GF-D8 (cell line): Measurements from ENCODE around the gene ADCY7.
"Not testable (repeated sequence)": the region's sequence is repeated elsewhere in the genome, so short reads cannot be mapped to it uniquely, and the experiment has no call there.

Experiments used
- DNase-seq: peaks from one replicate; lab custom pipeline; 2025; lab: John Stamatoyannopoulos, UW

Gene ADCY7

DNA sequence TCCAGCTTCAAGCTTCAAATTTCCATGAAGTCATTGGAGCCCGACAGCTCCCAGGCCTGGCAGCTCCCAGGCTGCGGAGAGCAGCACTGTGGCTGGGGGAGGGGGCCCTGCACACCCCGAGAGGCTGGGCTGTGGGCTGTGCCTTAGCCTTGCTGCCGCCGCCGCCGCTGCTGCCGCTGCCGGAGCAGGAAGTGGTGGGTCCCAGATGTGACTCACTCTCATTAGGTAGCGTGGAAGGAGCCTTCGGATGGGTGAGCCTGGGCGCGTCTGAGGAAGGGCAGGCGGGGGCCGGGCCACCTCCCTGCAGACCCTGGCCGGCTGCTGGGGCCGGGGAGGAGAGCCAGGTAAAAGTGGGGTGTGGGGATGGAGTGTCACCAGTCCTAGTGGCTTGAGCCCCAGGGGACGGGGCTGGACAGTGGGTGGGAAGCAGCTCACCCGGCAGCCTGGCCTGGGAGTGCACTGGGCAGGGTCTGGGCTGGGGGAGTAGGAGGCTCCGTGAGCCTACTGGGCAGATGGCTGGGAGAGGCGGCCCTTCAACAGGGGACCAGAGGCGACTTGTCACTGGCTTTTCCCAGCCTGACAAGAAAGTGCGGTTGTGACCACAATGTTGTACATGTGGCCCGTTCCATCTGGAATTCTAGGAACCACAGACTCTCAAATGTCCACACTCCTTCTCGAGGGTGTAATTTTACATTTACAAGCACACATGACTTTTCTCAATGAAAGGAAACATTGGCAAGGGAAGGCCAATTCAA is at the start of gene ADCY7:
ADCY7 (plus strand) TSS at position 215 of the 755 bp plus-strand sequence. CDS start 21,629 bp downstream, outside the sequence.
- peak; percentile 63 for DNase-seq

DNA sequence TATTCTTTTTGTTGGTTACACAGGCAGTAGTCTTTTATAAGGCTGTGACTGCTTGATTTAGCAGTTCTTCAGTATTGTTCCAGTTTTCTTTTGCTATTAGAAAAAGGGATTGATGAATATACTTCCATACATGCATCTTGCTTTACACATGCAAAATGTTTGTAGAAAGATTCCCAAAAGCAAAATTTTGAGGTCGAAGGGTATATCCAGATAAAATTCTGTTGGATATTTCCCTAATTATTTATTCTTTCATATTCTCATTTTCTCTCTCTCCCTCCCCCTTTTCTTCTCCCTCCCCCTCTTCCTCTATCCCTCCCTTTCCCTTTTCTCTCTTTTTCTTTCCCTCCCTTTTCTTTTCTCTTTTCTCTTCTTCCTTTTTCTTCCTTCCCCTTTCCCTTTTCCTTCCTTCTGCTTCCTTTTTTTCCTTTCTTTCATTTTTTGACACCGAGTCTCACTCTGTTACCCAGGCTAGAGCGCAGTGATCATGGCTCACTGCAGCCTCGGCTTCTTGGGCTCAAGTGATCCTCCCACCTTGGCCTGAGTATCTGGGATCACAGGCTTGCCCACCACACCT is 46.9 kb upstream of the ADCY7 start:
- DNase-seq: no peak

DNA sequence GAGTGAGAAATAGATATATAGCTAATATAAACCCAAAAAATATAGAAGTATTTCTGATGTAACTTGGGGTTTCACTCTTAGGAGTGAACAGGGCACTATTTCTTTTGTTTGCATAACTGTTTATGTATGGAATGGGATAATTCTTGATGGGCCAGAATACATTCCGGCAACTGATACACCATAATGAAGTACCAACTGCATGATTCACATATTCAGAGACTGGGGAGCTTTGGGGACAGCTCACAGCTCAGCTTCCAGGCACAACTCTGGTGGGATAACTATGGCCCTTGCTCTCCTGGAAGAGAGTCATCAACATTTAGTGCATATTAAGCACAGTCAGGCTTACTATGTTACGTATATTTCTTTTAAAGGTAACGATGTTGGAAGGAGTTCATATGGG is 42.1 kb upstream of the ADCY7 start:
- no peak for DNase-seq

DNA sequence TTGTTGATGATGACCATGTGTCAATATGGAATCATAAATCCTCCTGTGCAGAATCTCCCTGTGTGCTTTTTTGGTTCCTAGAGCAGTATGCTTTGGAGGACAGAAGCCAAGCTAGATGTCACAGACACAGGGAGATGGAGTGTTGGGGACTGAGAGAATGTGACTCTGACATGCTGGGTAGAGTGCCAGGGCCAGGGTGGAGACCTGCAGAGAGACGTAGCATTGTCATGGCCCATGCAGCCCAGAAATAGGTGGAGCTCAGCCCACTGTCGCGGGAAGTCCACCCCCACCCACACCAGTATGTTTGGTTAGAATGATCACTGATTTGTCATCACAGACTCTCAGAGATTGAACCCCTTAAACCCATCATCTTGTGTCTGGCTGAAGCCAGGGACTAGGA is 39.2 kb upstream of the ADCY7 start:
- DNase-seq: no peak

DNA sequence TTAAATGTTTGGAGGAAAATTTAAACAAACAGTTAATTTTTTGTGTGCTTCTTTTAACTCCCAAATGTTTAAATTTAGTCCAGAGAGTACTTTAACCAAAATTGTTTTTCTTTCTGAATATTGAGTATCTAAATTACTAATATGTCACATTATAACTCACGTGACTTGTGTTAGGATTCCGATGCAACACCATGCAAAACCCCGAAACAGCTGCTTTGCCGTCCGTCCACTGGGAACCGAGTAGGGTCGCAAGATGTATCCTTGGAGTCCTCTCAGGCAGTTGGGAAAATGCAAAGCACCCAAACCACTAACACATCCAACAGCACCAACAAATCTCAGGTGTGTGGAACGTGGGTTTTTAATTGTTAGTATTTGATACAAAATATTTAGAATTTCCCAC is 38.7 kb upstream of the ADCY7 start:
- DNase-seq: no peak

DNA sequence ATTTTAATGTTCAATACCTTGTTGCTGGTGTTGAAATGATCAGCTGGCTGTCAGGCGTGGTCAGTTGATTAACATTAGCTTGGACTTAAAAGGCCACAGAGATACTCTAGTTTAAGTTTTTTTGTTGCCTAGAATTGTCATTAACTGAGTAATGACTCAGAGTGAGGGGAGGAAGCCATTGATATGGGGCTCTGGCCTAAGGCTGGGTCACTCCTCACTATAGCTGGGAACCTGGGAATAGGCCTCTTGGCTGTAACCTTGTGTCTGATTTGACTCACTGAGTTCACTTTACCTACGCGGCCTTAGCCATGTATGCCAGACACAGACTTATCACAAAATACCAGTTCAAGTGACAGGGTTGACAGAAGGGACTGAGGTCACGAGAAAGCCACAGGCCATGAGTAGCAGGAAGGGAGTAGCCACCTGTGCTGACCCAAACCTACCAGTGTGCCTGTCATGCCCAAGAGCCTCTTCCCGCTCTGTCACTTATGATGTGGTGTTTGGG is 37.9 kb upstream of the ADCY7 start:
- no peak for DNase-seq

DNA sequence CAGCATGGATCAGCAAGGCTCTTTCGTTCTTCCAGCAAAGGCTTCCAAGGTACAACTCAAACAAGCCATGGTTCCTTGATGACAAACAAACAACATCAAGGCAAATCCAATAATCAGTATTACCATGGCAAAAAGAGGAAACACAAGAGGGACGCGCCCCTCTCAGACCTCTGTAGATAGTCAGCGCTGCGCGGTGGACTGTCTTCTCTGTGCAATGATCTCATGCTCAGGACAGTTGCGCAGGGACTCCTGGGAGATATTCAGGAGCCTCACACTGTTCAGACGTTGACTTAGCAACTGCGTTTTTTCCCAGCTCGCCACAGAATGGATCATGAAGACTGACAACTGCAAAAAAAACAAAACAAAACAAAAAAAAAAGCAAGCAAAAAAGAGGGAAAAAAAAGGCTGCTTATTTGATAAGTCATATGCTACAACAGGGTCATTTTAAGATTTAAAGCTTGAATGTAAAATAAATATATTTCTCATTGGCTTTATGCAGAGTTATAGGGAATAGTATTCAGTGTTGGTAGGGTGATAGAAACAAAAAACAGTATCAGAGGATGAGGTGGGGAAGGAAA is 37.1 kb upstream of the ADCY7 start:
- no peak for DNase-seq

DNA sequence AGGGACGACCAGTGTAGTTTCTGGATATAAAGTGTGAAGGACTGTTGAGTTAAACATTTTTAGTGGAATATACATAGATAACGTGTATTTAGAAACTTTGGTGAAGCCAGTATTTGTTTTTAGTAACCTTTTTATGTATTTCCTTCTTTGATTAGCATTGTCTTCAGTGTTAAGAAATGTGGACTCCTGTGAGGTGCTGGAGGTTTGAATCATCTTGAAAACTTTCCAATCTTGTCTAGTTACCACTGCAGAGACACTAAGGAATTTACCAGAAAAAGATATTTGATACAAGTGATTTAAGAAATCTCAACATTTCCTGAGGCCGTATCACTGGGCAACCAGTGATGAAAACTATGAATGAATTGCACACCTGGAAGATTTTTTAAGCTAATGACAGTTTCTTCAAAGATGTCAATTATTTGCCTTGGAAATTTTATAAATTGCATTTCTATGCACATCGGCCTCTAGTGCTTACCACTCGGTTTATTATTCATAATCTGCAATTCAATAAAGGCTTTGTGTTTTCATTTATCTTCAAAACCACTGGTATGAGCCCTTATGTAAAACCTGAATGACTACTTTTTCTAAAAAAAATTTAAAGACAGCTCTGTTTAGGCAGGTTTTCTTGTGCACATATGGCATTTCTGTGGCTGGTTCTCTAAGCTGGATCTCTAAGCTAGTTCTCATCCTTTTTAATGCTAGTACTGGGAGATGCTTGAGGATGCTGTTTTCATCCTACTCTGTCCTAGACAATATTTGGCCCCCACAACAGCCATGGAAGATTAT is 31.4 kb upstream of the ADCY7 start:
- DNase-seq: no peak

DNA sequence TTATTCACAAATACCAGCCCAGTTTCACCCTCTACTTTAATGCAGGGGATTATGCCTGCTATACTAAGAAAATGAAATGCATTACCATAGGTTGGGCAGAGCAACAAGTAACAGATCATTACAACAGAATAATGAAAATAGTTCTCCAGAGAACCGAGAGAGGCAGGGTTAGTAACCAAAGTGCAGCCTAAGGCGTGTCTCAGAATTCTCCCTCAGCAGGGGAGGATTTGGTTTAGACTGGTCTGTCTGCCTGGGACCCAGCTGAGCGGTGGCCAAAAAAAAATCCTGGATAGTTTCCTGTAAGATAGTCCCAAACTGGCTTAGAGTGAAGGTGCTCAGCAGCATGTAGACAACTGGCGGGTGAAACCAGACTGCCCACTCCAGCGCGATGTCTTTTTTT is 30.8 kb upstream of the ADCY7 start:
- no peak for DNase-seq

DNA sequence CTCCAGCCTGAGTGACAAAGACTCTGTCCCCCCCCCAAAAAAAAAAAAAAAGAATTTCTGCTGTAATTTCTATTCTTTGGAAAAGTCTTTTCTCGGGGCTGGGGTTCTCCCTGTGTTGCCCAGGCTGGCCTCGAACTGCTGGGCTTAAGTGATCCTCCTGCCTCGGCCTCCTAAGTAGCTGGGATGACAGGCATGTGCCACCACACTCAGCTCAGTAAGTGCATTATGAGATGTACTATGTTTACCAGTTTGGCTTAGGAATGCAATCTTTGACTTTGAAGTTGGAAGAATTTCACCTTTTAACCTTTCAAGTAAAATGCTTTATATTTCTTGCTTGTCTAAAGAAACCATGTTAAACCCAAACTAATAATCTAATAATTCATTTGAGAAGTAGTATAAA is 28.0 kb upstream of the ADCY7 start:
- DNase-seq: no peak

DNA sequence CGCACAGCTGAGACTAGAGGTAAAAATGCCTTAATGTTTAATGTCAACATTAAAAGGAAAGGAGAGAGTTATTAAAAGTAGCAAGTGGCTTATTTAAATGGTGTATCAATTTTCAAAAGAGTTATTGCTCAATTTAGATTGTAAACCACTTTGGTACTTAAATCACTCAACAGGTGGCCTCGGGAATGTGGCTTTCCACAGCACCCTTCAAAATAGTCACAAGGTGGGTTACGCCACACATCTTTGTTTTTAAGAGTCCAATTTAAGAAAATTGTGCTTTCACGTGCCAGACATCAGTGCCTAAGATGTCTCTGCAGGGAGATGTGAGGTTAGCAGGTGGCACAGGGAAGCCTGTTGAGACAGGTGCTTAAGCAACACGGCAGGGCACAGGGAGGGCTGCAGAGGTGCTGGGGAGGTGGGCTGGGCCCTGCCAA is 27.5 kb upstream of the ADCY7 start:
- DNase-seq: no peak

DNA sequence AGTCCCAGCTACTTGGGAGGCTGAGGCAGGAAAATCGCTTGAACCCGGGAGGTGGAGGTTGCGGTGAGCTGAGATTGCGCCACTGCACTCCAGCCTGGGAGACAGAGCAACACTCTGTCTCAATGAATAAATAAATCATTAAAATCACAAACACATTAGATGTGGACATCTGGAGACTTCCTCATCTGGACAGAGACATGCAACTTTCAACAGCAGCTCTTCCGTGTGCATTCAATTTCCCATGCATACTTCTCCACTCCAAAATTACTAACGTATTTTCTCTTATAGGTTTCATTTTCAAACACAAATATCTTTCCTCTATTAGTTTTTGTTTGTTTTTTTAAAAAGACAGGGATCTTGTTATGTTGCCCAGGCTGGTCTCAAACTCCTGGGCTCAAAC is 23.3 kb upstream of the ADCY7 start:
- DNase-seq: not testable (repeated sequence)

DNA sequence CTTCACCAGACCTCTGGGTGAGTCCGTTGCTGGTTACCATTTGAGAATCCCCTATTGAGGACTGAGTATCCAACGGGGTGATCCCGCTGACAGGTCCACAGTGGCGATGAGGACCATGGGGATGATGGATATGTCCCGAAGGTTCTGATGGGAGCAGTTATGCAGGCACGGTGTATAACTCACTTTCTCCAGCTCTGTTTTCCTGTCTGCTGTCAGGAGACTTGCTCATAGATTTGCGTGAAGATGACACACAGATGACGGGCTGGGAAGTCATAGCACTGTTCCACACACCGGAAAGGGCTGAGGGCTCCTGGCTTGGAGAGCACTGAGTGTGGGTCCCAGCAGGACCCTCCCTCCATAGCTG is 22.2 kb upstream of the ADCY7 start:
- no peak for DNase-seq

DNA sequence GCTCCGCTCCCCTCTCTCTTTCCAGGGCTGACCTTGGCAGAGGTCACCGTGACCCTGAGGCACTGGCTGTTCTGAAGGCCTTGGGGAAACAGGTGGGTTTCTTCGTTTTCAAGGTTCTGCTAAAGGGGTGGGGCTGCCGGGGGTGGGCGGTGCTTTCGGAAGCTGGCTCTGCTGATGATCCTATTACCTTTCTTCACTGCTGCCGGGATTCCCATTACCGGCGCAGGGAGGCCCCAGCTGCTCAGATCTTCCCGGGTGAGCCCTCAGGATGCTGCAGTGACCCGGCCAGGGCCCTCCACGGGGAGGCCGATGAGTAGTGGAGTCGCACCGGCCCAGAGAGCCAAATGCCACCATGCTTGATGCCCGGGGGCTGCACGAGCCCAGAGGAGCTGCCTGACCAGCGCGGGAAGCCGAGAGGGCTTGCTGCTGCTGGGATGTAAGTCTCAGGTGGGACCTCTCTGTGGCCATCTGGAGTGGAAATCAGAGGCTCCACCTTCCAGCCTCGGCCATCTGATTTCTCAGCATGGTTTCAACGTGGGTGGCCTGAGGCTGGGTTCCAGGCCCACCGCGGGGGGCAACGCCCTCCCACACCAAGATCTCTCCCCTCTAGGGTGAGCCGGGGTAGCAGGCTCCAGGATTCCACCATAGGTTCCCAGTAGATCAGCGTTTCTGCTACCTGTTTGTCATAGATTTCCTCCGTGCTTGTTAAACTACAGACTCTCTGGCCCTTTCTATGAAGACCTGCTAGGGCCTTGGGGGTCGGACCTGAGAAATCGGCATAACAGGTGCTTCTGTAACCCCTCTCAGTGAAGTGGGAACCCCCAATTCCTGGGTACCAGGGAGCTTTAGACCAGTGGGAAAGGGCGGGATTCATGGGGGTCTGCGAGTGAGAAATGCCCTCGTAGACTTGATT is 21.6 kb upstream of the ADCY7 start:
- DNase-seq: no peak

DNA sequence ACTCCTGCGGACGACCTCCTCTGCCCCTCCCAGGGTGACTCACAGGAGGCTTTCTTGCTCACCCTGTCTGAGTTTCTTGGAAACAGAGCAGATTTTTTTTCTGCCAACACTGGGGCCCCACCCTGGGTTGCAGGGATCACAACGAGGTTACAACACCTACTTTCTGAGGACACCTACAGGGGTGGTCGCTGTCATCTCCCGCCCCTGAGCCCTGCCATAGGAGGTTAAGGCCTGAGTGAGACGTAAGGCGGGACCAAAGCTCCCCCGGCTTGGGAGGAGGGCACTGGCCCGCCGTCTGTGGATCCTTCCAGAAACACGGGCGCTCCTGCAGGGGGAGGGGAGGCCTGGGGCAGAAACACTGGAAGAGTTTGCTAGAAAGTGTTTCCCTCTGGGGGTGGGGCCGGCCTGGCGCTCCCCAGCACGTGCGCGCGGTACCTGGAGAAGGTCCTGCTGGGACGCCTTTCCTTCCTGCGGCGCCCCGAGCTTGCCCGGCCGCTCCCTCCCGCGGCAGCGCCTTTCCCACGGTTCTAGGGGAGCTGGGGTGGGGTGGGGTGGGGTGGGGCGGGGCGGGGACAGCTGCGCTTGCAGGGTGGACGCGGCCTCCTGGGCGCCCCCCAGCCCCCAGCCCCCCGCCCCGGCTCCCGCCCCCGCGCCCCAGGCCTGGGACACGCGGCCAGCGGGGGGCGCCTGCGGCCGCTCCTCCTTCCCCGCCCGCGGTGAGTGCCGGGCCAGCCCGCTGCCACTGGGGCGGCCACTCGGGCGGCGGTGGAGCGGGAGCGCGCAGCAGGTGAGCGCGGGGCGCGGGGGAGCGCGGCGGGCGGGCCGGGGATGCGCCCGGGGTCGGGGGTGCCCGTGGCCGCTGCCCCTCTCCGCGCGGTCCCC is 20.7 kb upstream of the ADCY7 start:
- peak; percentile 27 for DNase-seq

DNA sequence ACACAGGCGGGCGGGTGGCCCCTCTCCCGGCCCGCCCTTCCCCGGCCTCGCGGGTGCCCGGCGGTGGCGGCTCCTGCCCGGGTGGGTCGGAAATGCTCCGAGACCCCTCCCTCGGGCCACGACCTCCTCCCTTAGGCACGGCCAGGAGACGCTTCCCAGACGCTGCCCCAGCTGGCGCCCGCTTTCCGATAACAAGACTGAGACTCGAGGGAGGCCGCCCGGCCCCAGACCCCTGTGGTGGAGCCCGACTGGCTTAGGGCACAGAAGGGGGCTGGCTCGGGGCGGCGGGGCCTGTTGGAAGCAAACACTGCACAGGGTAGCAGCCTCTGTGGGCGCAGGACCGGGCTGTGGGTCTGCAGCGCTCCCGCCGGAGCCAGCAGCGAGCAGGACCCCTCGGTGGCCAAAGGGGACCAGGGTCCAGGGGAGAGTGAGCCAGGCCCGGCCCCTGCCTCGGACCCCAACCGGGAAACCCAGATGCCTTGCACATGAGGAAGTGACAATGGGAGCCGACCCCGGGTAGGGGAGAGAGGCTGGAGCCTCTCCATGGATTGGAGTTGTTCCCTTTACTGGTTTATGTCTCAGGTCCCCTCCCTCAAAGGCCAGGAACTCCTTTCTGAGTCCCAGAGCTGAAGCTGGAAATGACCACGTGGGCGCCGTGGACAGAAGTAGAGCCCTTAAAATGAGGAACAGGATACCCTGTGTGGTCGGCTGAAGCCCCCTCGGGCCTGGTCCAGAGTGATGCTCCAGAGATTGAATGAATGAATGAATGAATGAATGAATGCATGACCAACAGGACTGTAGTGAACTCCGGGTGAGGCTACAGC is 19.8 kb upstream of the ADCY7 start:
- DNase-seq: no peak

DNA sequence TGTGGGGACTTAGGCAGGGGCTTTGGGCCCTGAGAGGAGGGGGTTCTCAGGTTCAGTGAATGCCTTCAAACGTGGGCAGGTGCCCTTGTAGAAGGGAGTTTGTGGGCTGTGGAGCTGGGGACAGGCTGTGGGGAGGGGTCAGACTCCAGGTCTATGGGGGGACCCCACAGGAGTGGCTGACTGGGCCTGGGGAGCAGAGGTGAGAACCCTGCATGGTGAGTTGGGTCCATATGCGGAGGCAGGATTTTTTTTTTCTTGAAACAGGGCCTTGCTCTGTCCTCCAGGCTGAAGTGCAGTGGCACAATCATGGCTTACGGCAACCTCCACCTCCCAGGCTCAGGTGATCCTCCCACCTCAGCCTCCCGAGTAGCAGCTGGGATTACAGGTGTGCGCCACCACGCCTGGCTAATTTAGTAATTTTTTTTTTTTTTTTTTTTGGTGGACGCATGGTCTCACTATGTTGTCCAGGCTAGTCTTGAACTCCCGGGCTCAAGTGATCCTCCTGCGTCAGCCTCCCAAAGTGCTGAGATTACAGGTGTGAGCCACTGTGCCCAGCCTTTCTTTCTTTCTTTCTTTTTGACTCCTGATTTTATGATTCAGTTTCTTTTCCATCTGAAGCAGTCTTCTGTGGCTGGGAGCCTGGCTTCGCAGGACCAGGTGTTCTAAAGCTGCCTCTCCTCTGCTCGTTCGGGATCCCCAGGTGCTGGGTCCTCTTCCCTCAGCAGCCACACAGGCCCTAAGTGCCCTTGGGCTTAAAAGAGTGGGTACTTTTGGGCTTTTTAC is 19.0 kb upstream of the ADCY7 start:
- DNase-seq: no peak

DNA sequence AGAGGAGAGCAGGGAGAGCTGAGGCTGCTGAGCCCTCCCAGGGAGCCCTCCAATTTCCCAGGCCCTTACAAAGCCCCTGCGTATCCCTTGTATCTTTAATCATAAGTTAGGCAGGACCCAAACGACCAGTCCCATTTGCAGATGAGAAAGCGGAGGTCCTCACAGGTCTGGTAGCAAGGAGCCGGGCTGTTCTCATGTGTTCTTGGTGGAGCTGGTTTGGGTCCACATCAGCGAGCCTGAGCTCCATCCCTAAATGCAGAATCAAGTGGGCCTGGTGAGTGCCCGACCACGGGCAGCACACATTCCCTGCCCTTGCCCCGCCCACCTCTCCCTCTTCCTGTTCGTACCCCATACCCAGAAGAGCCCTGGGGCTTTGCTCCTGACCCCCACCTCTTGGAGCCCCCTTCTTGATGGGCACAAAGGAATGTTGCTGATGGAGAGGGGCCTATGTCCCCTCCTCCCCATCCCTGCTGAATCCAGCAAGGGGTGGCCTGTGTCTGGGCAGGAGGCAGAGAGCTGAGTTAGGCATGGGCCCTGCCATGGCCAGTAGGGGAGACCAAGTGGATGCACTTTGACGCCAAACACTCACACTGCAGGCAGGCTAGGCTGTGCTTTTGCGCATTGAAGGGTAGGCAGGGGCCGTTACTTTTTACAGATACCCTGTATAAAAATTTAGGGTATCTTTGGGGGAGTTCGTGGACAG is 18.3 kb upstream of the ADCY7 start:
- no peak for DNase-seq
